GM23248 (cell line): ENCODE measurements around the gene CREB5.

Experiments used
- EZH2 ChIP-seq: fragments of 200-600 bp; sonication (generic); IDR thresholded peaks from 2 replicates; pipeline ENCODE4 v1.6.1; 2018; ENCODE audit warnings: antibody characterized with exemption, mild to moderate bottlenecking; ENCODE audit not compliant: insufficient read depth, poor library complexity, severe bottlenecking
- EZH2phosphoT487 ChIP-seq: fragments of 200-600 bp; sonication (generic); IDR thresholded peaks from 2 replicates; pipeline ENCODE4 v1.6.1; 2018; ENCODE audit warnings: antibody characterized with exemption, moderate library complexity, mild to moderate bottlenecking, low read depth; ENCODE audit not compliant: insufficient read depth

DNA sequence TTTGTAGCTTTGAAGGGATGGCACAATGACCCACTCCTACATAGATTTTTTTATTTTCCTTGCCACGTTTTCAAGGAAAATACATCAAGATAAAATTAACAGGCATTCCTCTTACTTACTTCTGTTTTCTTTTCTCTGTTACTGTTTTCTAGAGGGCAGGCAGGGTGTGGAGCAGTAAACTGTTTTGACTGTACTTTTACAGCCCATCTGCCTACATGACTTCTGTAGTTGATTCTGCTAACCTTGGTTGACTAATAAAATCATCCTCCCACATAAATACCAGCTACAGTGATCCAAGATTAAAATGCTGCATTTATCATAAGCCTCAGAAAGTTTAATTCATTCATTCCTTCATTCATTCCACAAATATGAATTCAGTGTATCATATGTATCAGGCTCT is 387.3 kb downstream of the CREB5 start:
- TF ChIP-seq EZH2: no peak
- TF ChIP-seq EZH2phosphoT487: no peak
